WI38 (cell line): Measurements from ENCODE around the gene PCDHB1.

Experiments
- H3K4me3 ChIP-seq: 2 replicates; pipeline ENCODE4 v1.5.1; 2011; ENCODE audit warnings: low read depth, mild to moderate bottlenecking, control low read depth, low read length
- TF ChIP-seq, protein P1 (sequence below): IDR thresholded peaks from 2 replicates; pipeline ENCODE4 v1.5.1; 2012; ENCODE audit warnings: low read depth, mild to moderate bottlenecking, control low read depth, low read length

The PCDHB1 gene

DNA sequence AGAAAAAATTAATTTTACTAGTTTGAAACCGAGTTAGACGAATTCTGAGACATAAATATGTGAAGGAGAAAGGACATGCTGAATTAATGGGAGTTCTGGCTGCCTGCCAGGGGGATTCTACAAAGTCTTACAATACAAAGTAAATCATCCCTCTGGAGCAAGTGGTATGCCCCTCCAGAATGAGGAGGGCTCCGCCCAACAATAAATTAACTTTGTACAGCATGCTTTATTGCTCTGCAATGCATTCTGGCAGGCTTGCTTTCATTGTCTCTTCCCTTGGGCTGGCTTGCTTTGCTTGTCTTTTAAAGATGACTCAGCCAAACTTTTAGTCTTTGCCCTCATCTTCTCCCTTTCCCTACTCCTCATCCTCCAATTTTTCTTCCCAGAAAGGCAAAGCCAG is 11.7 kb upstream of the PCDHB1 start:
- no peak overlapping the region for H3K4me3 ChIP-seq
- TF ChIP-seq, protein P1, sequence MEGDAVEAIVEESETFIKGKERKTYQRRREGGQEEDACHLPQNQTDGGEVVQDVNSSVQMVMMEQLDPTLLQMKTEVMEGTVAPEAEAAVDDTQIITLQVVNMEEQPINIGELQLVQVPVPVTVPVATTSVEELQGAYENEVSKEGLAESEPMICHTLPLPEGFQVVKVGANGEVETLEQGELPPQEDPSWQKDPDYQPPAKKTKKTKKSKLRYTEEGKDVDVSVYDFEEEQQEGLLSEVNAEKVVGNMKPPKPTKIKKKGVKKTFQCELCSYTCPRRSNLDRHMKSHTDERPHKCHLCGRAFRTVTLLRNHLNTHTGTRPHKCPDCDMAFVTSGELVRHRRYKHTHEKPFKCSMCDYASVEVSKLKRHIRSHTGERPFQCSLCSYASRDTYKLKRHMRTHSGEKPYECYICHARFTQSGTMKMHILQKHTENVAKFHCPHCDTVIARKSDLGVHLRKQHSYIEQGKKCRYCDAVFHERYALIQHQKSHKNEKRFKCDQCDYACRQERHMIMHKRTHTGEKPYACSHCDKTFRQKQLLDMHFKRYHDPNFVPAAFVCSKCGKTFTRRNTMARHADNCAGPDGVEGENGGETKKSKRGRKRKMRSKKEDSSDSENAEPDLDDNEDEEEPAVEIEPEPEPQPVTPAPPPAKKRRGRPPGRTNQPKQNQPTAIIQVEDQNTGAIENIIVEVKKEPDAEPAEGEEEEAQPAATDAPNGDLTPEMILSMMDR: no peak

DNA sequence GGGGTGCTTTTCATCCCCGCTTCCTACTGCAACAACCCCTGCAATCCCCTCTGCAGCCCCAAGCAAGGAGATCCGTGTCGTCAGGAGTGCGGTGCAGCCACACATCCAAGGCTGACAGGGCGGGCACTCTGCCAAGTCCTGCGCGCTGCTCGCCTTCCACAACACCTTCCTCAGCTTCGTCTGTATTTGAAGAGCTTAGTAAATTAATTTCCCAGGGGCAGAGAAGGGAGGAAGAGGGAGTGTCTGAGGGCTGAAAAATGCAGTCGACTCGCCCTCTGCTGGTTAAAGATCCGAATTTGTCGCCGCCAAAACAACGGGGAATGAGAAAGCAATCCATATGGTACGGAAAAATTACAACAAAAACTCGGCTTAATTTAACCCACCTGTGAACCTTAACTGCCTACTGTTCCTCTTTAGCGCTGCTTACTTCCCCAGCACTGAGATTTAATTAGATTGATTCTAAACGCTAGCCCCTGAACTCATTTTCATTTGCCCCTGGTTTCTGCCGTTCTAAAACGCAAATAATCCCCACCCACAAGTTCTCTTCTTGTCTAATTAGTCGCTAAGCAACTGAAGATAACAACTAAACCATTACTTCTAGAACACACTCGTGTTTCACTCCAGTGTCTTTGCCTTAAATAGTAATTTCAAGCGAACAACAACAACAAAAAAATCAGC is 10.9 kb upstream of the PCDHB1 start:
- no peak overlapping the region for H3K4me3 ChIP-seq
- TF ChIP-seq, protein P1: no peak

DNA sequence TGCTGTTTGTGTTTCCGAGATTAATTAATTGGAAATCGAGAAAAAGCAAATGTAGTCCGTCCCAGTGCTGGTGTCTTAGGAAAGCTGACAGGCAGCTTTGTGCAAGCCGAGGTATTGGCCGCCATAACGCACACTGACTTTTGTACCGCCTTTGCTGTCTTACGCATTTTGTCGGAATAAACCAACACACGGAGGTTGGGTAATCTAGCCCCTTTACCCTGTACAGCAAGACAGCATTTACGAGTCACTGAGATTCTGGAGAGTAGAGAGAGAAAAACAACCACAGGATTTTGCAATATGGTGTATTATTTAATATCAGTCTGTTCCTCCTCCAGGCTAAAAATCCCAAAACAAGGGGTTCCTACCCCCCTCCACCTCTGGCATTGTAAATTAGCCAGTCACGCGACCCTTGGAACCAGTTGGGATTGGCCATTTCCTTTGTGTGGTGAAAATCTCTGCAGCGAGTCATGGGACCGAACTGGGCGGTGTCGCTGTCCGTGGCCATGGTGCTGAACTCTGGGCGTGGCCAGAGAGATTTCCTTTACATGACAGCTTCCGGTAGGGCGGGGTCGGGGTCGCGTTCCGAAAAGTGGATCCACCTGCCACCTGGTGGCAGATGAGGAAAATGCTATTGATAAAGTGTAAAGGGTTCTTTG is 10.3 kb upstream of the PCDHB1 start:
- no peak overlapping the region for H3K4me3 ChIP-seq
- TF ChIP-seq, protein P1: no peak

DNA sequence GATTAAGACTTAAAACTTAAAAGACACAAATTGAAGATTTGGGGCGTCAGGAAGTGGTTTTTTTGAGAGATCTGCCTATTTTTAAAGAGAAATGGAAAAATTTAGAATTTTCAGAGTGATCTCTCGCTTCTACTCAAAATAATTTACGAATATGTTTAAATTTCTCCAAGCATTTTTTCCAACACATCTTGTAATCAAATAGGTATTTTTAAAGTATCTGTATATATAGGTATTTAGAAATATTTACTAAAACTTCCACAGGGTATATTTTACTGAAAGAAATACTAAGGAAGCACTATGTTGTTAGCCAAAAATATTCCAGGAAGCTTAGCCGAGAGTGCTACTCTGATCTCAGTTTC is 9.8 kb upstream of the PCDHB1 start:
- no peak overlapping the region for H3K4me3 ChIP-seq
- TF ChIP-seq, protein P1: no peak

DNA sequence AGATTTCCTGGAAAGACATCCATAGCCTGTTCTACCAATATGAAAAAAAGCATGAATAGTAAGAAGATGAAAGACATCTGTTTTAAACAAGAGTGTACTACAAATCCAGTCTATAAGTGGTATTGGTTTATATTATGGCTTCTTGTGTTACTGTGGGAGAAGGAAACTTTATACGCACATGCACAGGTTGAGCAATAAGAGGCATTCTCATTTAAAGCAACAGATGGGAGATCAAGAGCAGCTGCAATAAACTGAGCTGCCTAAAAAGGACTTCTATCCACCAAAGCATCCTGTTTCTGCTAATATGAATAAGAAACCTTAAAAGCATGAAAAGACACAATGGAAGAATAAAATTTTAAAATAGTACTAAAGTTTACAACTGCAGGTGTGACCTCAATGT is 8.6 kb upstream of the PCDHB1 start:
- no peak overlapping the region for H3K4me3 ChIP-seq
- TF ChIP-seq, protein P1: no peak

DNA sequence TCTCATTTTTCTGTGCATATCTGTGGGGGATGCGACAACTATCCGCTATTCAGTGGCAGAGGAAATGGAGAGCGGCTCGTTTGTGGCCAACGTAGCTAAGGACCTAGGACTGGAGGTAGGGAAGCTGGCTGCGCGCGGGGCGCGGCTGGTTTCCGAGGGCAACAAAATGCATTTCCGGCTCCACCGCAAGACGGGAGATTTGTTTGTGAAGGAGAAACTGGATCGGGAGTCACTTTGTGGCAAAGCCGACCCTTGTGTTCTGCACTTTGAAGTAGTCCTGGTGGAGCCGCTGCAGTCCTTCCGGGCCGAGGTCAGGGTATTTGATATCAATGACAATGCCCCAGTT is 320 bp downstream of the PCDHB1 start:
- H3K4me3 ChIP-seq: no peak overlapping the region
- TF ChIP-seq, protein P1: no peak

DNA sequence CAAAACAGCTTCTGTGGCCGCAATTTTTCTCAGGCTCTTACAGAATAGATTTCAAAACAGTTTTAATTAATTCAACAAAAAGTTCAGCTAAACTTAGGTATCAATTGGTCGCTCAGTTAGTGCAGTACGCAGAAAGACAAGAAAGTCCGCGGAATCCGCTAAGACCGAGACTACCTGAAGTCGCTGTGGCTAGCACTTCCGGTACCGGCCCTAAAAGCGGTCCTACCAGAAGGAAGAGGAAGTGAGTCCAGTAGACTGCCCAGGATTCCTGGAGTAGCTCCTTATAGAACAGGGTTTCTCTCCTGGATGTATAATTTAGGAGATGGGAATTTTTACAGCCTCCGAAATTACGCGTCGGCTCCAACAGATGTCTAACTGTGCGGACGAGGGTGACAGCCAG is 26.7 kb downstream of the PCDHB1 start:
- H3K4me3 ChIP-seq: no peak overlapping the region
- TF ChIP-seq, protein P1: no peak
